ENCODE measurements around the gene CATSPER3. TPM values are rescaled to one million over a fixed set of nuclear protein-coding genes. Genes with fewer than 3 reads are reported as not detected.

CATSPER3 gene
- total and polyA plus RNA-seq, 2 of the 8 experiments (the other 6 are each of a cell fraction or from before 2014, with no cell fraction given) = 0.62 TPM; not detected in 1

DNA sequence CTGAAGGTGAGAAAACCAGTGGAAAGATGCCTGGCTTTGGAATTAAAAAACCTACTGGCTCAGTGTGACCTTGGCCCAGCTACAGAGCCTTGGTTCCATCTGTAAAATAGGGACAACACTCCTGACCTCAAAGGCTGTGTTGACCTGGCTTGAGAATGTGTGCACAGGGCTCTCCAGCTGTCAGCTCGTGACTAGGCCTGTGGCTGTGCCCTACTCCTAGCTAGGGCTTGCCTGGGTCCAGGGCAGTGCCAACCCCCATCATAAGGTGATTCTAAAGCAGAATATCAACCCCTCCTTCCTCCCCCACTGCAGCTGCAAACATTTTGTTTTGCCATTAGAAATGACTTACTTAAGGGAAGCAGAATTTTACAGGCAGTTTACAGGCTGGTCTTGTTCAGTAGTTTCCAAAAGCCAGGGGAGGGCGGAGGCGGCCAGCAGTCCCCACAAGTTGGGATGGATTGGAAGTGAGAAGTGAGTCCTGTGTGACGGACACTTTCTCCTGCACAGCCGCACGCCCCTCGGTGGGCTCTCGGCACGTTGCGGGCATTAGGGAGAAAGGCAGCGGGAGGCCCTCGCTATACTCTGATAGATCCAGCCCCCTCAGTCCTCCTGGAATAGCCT lies 59.0 kb downstream of the CATSPER3 start (continued):
- TF ChIP-seq, protein P1, sequence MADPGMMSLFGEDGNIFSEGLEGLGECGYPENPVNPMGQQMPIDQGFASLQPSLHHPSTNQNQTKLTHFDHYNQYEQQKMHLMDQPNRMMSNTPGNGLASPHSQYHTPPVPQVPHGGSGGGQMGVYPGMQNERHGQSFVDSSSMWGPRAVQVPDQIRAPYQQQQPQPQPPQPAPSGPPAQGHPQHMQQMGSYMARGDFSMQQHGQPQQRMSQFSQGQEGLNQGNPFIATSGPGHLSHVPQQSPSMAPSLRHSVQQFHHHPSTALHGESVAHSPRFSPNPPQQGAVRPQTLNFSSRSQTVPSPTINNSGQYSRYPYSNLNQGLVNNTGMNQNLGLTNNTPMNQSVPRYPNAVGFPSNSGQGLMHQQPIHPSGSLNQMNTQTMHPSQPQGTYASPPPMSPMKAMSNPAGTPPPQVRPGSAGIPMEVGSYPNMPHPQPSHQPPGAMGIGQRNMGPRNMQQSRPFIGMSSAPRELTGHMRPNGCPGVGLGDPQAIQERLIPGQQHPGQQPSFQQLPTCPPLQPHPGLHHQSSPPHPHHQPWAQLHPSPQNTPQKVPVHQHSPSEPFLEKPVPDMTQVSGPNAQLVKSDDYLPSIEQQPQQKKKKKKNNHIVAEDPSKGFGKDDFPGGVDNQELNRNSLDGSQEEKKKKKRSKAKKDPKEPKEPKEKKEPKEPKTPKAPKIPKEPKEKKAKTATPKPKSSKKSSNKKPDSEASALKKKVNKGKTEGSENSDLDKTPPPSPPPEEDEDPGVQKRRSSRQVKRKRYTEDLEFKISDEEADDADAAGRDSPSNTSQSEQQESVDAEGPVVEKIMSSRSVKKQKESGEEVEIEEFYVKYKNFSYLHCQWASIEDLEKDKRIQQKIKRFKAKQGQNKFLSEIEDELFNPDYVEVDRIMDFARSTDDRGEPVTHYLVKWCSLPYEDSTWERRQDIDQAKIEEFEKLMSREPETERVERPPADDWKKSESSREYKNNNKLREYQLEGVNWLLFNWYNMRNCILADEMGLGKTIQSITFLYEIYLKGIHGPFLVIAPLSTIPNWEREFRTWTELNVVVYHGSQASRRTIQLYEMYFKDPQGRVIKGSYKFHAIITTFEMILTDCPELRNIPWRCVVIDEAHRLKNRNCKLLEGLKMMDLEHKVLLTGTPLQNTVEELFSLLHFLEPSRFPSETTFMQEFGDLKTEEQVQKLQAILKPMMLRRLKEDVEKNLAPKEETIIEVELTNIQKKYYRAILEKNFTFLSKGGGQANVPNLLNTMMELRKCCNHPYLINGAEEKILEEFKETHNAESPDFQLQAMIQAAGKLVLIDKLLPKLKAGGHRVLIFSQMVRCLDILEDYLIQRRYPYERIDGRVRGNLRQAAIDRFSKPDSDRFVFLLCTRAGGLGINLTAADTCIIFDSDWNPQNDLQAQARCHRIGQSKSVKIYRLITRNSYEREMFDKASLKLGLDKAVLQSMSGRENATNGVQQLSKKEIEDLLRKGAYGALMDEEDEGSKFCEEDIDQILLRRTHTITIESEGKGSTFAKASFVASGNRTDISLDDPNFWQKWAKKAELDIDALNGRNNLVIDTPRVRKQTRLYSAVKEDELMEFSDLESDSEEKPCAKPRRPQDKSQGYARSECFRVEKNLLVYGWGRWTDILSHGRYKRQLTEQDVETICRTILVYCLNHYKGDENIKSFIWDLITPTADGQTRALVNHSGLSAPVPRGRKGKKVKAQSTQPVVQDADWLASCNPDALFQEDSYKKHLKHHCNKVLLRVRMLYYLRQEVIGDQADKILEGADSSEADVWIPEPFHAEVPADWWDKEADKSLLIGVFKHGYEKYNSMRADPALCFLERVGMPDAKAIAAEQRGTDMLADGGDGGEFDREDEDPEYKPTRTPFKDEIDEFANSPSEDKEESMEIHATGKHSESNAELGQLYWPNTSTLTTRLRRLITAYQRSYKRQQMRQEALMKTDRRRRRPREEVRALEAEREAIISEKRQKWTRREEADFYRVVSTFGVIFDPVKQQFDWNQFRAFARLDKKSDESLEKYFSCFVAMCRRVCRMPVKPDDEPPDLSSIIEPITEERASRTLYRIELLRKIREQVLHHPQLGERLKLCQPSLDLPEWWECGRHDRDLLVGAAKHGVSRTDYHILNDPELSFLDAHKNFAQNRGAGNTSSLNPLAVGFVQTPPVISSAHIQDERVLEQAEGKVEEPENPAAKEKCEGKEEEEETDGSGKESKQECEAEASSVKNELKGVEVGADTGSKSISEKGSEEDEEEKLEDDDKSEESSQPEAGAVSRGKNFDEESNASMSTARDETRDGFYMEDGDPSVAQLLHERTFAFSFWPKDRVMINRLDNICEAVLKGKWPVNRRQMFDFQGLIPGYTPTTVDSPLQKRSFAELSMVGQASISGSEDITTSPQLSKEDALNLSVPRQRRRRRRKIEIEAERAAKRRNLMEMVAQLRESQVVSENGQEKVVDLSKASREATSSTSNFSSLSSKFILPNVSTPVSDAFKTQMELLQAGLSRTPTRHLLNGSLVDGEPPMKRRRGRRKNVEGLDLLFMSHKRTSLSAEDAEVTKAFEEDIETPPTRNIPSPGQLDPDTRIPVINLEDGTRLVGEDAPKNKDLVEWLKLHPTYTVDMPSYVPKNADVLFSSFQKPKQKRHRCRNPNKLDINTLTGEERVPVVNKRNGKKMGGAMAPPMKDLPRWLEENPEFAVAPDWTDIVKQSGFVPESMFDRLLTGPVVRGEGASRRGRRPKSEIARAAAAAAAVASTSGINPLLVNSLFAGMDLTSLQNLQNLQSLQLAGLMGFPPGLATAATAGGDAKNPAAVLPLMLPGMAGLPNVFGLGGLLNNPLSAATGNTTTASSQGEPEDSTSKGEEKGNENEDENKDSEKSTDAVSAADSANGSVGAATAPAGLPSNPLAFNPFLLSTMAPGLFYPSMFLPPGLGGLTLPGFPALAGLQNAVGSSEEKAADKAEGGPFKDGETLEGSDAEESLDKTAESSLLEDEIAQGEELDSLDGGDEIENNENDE (IDR thresholded peaks at IDR 0.05; ENCODE audit: insufficient replicate concordance, low read length) = no peak
- TF ChIP-seq CTBP2 (IDR thresholded peaks at IDR 0.05; ENCODE audit: borderline replicate concordance, insufficient read depth, insufficient read length, low read length) (no peak), KDM4A (IDR thresholded peaks at IDR 0.05; ENCODE audit: low read depth, low read length, severe bottlenecking) (no peak), RBBP5 (IDR thresholded peaks at IDR 0.05; ENCODE audit: borderline replicate concordance, low read depth, low read length) (0 out of 2 replicates have a peak, but pooled peaks have one; percentile 22)
